NCI-H82 treated with DMSO at 0.1 percent for 48 hours (cell line): ENCODE results near the gene RFX1.
"Not testable (repeated sequence)": the region's sequence is repeated elsewhere in the genome, so short reads cannot be mapped to it uniquely, and the experiment has no call there.

Experiments
- DNase-seq: peaks from one replicate; lab custom pipeline; 2025; ENCODE audit not compliant: unreplicated experiment; lab: John Stamatoyannopoulos, UW

The RFX1 gene

DNA sequence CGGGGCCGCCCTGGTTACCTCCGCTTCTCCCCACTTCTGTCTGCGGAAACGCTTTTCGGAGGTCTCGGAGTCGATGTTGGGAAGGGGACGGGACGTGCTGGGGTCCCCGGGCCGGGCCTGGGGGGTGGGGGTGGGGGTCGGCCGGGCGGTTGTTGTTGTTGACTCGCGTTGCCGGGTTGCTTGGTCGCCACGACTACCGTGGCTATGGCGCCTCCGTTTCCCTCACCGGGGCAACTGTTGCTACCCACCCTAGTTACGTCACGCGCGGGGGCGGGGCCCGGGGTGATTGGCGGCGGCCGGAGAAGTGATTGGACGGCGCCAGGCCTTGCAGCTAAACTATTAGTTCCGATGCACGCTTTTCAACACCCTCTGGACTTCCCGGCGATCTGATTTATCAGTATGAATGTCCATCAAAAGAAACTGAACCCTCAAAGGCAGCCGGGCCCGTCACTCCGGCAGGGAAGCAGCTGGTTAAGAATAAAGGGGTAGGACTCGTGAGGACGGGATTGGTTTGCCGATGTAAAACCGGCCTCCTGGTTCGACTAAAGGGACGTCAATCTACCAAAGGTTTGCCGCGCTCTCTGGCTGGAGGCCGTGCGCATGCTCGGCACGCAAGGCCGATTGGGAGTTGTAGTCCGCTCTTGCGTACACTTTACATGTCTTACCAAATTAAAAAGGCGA, at the start of gene RFX1:
RFX1 (minus strand) TSS at position 236 of the 681 bp plus-strand sequence. CDS start 12,477 bp downstream, outside the sequence.
- DNase-seq, result peak; percentile 100

DNA sequence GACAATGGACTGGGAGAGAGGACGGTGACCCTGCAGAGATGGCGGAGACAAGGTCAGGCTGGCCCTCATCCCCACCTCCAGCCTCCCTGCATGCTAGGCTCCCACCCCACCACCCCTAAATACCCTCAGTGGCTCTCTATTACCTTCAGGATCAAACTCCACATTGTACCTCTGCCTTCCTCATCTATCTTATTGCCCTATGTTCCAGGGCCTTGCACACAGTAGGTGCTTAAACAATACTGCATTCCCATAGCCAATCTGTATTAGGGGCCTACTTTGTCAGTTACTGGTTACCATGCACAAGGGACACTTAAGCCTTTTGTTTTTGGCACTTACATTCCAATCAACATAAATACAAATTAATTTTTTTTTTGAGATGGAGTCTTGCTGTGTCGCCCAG, 49.3 kb upstream of the RFX1 start:
- DNase-seq, result no peak

DNA sequence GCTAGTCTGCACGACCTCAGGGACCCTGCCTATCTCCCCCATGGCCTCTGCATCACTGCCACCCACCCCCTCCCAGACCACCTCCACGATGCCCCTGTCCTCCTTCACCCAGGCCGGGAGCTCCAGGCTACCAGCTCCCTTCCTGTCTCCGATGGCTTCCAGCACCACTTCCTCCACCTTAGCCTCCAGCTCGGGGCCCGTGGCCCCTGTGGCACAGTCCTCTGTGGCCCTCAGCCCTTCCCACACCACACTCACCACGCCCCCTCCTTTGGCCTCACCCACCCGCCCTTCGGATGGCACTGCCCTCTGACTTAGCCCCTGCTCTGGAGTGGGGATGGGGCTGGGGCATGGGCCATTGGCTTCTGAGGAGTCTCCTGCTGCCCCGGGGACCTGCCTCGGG, 48.6 kb upstream of the RFX1 start:
- no peak for DNase-seq

DNA sequence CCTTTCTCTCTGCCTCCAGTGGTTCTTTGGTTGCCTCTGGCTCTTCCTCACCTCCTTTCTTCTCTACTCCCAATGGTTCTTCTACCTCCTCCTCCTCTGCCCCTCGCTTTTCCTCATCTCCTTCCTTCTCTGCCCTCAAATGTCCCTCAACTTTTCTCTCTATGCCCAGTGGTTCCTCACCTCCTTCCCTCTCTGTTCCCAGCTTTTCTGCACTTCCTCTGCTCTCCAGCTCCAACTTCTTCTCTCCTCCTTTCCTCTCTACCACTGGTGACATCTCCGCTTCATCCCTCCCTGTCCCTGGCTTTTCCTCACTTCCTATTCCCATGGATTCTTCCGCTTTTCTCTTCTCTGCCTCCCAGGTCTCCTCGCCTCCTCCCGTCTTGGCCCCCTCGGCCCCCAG, 48.0 kb upstream of the RFX1 start:
- no peak for DNase-seq

DNA sequence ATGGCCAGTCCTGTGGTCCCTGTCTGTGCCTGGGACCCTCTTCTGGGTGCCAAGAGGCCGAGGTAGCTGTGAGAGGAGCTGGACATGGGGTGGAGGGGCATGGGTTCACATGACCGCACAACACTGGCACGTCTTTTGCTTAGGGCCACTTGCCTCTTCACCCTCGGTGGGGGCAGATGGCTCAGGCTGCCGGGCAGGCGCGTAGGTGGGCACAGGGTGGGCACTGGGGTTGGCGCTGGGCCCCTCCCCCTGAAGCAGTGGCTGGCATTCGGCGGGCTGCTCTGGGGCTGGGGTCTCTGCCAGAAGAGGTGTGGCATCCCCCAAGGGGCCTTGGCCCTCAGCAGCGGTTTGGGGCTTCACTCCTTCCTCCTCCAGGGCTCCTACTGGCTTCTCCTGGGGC, 47.4 kb upstream of the RFX1 start:
- no peak for DNase-seq

DNA sequence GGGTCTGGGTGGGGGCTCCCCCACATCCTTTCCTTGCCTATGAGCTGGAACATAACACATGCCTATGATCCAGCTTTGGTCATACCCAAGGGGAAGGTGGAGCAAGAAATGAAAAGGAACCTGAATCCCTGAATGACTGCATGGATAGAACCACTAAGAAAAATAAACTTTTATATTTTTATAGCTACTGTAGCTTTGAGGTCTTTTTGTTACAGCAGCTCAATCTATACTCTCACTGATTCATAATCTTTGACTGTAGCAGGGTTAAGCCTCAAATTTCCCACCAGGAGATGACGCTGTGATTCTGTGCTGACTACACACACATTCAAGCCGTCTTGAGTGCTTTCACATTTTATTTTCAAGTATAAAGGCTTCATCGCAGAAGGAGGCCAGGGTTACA, 46.9 kb upstream of the RFX1 start:
- DNase-seq, result no peak

DNA sequence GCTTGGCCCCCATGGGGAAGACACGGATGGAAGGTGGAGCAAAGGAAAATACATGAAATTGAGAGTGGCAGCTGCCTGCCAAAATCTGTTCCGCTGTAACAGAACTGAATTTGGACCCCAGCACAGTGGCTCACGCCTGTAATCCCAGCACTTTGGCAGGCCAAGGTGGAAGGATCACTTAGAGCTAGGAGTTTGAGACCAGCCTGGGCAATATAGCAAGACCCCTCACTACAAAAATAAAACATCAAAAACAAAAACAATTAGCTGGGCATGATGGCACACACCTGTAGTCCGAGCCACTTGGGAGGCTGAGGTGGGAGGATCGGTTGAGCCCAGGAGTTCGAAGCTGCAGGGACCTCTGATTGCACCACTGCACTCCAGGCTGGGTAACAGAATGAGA, 46.4 kb upstream of the RFX1 start:
- DNase-seq, result no peak

DNA sequence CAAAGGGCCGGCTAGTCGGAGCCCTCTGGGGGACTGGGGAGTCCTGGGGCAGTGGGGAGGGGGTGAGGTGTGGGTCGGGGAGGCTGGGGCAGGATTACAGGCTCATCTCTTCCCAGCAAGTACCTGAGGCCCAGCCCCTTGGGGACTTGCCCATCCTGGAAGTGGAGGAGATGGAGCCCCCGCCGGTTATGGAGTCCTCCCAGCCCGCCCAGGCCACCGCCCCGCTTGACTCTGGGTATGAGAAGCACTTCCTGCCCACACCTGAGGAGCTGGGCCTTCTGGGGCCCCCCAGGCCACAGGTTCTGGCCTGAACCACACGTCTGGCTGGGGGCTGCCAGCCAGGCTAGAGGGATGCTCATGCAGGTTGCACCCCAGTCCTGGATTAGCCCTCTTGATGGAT, 45.9 kb upstream of the RFX1 start:
- no peak for DNase-seq

DNA sequence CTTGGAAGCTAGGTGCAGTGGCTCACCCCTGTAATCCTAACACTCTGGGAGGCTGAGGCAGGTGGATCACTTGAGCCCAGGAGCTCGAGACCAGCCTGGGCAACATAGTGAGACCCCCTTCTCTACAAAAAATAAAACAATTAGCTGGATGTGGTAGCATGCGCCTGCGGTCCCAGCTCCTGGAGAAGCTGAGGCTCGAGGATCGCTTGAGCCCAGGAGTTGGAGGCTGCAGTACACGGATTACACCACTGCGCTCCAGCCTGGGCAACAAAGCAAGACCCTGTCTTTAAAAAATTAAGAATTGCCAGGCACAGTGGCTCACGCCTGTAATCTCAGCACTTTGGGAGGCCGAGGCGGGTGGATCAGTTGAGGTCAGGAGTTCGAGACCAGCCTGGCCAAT, 44.8 kb upstream of the RFX1 start:
- DNase-seq, result not testable (repeated sequence)

DNA sequence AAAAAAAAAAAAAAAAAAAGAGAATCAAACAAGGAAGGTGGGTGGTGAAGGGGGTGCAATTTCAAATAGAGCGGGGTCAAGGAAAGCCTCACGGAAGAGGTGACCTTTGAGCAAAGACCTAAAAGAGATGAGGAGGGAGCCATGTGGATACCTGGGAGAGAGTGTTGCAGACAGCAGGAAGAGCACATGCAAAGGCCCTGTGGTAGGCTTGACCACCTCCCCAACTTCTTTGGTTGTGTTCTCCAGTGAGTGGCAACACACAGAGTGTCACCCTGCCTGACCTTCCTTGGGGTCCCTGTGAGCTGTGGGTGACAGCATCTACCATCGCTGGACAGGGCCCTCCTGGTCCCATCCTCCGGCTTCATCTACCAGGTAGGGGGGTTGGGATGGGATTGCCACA, 44.4 kb upstream of the RFX1 start:
- no peak for DNase-seq

DNA sequence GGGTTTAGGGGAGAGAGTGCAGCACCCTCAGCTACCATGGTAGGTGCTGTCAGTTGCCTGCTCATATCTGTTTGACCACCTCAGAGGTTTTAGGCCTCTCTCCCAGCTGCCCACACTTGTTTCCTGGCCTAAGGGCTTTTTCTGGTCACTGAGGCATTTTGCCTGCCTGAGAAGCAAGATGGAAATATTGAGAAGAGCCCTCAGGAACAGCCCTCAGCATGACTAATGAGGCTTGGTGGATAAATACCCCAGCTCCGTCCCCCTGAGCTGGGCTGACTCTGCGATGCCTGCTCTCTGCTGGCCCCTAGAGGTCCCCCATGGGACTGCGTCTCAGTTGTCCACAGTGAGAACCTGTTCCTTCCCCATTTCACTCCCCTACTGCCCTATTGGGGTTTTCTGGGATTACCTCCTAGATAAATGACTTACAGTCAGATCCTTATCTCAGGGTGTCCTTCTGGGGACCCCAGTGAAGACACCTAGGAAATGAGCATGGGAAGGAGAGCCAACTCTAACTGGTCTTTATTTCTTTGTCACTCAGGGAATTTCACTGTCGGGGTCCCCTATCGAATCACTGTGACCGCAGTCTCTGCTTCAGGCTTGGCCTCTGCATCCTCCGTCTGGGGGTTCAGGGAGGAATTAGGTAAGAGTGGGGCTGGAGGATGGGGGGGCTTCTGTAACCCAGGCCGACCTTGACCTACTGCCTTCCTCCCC, 42.5 kb upstream of the RFX1 start:
- no peak for DNase-seq

DNA sequence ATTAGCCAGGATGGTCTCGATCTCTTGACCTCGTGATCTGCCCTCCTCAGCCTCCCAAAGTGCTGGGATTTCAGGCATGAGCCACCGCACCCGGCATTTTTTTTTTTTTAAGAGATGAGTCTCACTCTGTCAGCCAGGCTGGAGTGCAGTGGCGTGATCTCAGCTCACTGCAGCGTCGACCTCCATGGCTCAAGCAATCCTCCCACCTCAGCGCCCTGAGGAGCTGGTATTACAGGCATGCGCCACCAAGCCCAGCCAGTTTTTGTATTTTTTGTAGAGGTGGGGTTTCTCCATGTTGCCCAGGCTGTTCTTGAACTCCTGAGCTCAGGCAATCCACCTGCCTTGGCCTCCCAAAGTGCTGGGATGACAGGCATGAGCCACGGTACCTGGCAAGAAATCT, 41.7 kb upstream of the RFX1 start:
- not testable (repeated sequence) for DNase-seq

DNA sequence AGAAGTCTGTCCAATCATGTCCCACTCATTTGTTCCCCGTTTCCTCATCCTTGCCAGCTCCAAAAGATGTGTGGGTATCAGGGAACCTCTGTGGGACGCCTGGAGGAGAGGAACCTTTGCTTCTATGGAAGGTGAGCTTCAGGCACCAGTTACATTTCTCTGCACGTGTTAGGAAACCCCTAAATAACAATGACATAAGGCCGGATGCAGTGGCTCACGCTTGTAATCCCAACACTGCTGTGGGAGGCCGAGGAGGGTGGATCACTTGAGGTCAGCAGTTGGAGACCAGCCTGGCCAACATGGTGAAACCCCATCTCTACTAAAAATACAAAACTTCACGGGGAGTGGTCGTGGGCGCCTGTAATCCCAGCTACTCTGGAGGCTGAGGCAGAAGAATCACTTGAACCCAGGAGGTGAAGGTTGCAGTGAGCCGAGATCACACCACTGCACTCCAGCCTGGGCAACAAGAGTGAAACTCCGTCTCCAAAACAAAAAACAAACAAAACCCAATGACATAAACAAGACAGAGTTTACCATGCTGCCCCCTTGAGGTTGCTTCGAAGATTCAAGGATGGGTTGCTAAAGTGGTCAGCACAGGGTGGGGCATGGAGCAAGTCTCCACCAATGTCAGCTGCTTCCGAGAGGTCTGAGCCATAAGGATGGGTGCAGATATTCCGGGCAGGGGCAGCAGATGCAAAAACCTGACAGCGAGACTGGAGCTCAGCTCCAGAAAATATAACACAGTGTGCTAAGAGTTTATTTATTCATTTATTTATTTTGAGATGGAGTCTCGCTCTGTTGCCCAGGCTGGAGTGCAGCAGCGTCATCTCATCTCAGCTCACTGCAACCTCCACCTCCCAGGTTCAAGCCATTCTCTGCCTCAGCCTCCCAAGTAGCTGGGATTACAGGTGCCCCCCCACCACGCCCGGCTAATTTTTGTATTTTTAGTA, 36.8 kb upstream of the RFX1 start:
- peak; percentile 46 for DNase-seq

DNA sequence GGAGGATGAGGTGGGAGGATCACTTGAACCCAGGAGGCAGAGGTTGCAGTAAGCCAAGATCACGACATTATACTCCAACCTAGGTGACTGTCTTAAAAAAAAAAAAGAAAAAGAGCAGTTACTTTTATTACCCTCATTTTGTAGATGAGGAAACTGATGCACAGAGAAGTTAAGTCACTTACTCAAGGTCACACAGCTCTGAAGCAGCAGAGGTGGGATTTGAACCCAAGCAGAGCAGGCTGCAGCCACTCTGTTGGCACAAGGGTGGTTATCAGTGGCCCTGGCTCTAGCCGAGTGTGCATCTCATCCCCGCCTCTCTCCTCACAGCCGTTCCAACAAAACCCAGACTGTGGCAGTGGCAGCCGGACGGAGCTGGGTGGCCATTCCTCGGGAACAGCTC, 33.1 kb upstream of the RFX1 start:
- no peak for DNase-seq

DNA sequence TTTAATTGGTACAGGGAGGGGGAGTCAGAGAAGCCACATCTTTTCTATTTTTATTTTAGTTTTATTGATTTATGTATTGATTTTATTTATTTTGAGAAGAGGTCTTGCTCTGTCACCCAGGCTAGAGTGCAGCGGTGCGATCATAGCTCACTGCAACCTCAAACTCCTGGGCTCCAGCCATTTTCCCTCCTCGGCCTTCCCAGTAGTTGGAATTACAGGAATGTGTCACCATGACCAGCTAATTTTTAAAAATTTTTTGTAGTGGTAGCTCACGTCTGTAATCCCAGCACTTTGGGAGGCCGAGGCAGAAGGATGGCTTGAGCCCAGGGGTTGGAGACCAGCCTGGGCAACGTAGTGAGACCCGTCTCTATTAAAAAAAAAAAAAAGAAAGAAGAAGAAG, 29.6 kb upstream of the RFX1 start:
- DNase-seq, result no peak

DNA sequence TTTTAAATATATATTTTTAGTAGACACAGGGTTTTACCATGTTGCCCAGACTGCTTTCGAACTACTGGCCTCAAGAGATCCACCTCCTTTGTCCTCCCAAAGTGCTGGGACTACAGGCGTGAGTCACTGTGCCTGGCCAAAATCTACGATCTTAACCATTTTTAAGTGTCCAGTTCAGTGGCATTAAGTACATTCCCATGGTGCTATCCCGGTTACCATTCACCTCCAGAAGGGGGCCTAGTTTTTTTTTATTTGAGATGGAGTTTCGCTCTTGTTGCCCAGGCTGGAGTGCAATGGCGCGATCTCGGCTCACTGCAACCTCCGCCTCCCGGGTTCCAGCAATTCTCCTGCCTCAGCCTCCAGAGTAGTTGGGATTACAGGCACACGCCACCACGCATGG, 29.0 kb upstream of the RFX1 start:
- not testable (repeated sequence) for DNase-seq

DNA sequence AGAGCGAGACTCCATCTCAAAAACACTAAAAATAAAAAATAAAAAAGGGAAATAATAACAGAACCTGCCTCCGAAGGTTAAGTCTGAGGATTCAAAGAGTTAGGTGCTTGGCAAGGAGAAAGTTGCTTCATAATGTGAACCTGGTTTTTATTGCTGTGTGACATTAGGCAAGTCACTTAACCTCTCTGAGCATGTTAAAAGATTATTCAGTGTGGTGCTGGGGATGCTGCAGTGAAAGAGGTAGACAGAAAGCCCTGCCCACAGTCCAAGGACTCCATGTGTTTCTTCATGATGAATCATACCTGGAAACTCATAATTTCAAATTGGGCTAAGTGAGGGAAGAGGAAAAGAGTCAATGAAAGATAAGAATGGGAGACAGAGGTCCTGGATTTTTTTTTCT, 27.8 kb upstream of the RFX1 start:
- no peak for DNase-seq

DNA sequence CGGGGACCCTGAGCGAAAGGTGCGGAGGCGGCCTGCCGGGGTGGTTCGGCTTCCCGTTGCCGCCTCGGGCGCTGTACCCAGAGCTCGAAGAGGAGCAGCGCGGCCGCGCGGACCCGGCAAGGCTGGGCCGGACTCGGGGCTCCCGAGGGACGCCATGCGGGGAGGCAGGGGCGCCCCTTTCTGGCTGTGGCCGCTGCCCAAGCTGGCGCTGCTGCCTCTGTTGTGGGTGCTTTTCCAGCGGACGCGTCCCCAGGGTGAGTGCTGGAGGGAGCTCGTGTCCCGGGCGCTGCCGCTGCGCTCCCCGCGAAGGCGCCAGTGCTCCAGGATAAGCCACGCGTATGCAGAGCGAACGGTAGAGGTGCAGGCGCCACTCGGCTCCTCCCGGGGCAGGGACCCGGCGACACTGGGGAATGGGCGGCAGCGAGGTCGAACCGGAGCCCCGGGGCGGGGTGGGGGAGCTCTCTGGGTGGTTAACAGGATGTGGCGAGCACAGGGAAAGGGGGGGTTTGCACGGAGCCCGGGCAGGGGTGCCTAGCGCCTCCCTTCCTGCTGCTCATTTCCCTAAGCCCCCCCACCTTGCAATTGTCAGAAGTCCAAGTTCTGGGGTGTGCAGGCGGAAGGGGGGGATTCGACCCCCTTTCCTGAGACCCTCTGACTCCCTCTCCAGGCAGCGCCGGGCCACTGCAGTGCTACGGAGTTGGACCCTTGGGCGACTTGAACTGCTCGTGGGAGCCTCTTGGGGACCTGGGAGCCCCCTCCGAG, 25.8 kb upstream of the RFX1 start, which contains the start of gene IL27RA:
IL27RA (plus strand) TSS at position 44 of the 762 bp plus-strand sequence; CDS start at position 155, 111 bp downstream.
- peak; percentile 29 for DNase-seq

DNA sequence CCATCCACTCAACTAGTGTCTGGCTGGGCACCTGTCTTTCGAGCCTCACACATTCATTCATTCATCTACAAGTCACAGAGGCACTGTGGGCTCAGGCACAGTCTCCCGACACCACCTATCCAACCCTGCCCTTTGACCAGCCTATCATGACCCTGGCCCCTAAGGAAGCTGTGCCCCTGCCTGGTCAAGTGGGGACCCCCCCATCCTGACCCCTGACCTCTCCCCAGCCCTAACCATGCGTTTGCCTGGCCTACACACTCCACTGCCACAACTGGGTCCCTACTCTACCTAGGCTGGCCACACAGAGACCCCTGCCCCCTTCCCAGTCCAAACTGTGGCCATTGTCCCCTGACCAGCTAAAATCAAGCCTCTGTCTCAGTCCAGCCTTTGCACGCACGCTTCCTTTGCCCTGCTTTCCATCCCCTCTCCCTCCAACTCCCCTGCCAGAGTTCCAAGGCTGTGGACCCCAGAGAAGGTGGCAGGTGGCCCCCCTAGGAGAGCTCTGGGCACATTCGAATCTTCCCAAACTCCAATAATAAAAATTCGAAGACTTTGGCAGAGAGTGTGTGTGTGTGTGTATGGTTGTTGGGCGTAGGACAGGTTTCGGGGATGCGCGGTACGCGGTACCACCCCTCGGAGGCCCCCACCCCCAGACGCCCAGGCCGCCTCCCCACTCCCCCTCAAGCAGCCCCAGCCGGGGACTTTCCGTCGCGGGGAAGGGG, 25.0 kb upstream of the RFX1 start:
- DNase-seq, result no peak

DNA sequence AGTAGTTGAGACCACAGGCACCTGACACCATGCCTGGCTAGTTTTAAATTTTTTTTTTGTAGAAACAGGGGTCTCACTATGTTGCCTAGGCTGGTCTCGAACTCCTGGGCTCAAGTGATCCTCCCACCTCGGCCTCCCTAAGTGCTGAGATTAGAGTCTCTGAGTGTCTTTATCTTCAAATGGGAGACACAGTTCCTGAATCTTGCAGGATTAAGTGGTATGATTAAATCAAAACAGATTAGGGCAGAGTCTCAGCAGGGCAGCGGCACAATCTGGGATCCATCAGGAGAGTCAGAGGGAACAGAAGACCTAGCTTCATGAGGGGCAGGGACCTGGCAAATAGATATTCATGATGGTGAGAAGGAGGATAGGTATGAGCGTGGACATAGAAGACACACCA, 22.8 kb upstream of the RFX1 start:
- DNase-seq, result peak; percentile 37
